BE2C (cell line): ENCODE results near the gene RGS16.

ENCODE experiments used
- DNase-seq: peaks from one replicate; pipeline ENCODE4 v3.0.0-alpha.2; 2020
- H3K27me3 ChIP-seq: fragments of 250-450 bp; sonication (Bioruptor Pico); 2 replicates; pipeline ENCODE4 v1.5.1; 2020; ENCODE audit warnings: mild to moderate bottlenecking
- H3K36me3 ChIP-seq: fragments of 250-450 bp; sonication (Bioruptor Pico); 2 replicates; pipeline ENCODE4 v1.5.1; 2020; ENCODE audit warnings: mild to moderate bottlenecking
- H3K4me1 ChIP-seq: fragments of 250-450 bp; sonication (Bioruptor Pico); 2 replicates; pipeline ENCODE4 v1.5.1; 2020
- H3K4me3 ChIP-seq: 2 replicates; pipeline ENCODE4 v1.5.1; 2011; ENCODE audit warnings: low read depth, low read length
- H3K9me3 ChIP-seq: fragments of 250-450 bp; sonication (Bioruptor Pico); 2 replicates; pipeline ENCODE4 v1.5.1; 2020
- TF ChIP-seq, protein P1 (sequence below): IDR thresholded peaks from 2 replicates; pipeline ENCODE4 v1.5.1; 2012; ENCODE audit warnings: mild to moderate bottlenecking, low read depth, low read length

Gene RGS16

DNA sequence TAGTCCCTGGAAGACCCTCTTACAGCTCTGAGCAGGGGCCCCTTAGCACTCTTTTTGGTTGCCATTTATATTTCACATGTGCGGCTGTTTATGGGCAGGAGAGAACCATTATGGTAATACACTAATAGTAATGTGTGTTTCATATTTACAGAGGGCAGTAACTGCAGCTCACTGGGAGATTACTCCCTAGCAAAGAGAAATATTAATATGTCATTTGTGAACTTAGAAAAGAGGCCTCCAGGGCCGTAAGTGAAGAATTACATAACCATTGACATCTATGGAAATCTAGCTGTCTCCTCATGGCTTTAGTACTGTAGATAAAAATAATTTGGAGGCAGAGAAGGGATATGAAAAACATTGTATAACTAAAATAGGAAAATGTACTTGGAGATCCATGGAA lies 23.4 kb upstream of the RGS16 start:
- H3K4me3 ChIP-seq = no peak overlapping the region
- no peak for DNase-seq
- TF ChIP-seq, protein P1, sequence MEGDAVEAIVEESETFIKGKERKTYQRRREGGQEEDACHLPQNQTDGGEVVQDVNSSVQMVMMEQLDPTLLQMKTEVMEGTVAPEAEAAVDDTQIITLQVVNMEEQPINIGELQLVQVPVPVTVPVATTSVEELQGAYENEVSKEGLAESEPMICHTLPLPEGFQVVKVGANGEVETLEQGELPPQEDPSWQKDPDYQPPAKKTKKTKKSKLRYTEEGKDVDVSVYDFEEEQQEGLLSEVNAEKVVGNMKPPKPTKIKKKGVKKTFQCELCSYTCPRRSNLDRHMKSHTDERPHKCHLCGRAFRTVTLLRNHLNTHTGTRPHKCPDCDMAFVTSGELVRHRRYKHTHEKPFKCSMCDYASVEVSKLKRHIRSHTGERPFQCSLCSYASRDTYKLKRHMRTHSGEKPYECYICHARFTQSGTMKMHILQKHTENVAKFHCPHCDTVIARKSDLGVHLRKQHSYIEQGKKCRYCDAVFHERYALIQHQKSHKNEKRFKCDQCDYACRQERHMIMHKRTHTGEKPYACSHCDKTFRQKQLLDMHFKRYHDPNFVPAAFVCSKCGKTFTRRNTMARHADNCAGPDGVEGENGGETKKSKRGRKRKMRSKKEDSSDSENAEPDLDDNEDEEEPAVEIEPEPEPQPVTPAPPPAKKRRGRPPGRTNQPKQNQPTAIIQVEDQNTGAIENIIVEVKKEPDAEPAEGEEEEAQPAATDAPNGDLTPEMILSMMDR = no peak
- H3K27me3 ChIP-seq = no peaks in the 10 kb centered on the region
- H3K4me1 ChIP-seq = peaks cover 78% of the 10 kb centered on the region
- H3K9me3 ChIP-seq = no peaks in the 10 kb centered on the region
- no peaks in the 10 kb centered on the region for H3K36me3 ChIP-seq

DNA sequence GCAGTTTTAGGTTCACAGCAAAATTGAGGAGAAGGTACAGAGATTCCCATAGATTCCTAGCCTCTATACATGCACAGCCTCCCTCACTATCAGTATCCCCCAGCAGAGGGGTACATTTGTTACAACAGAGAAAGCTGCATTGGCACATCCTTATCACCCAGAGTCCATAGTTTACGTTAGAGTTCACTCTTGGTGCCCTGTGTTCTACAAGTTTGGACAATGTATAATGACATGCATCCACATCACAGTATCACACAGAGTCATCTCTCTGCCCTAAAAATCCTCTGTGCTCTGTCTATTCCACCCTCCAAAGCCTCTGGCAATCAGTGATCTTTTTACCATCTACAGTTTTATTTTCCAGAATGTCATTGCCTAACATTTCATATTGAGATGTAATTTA lies 22.3 kb upstream of the RGS16 start:
- no peaks in the 10 kb centered on the region for H3K27me3 ChIP-seq
- H3K4me3 ChIP-seq = no peak overlapping the region
- no peaks in the 10 kb centered on the region for H3K36me3 ChIP-seq
- peaks cover 78% of the 10 kb centered on the region for H3K4me1 ChIP-seq
- H3K9me3 ChIP-seq = no peaks in the 10 kb centered on the region
- no peak for DNase-seq
- TF ChIP-seq, protein P1 = no peak

- H3K4me1 ChIP-seq = peaks cover 72% of the 10 kb centered on the region
- TF ChIP-seq, protein P1 = no peak
- H3K9me3 ChIP-seq = no peaks in the 10 kb centered on the region
- H3K4me3 ChIP-seq = no peak overlapping the region
- H3K27me3 ChIP-seq = no peaks in the 10 kb centered on the region
- H3K36me3 ChIP-seq = no peaks in the 10 kb centered on the region
- peak; percentile 37 for DNase-seq
These were observed 21.7 kb upstream of the RGS16 start for GRCh38 chr1:182625719-182626504.

GRCh38 chr1:182625024-182625423 lies 20.8 kb upstream of the RGS16 start:
- no peaks in the 10 kb centered on the region for H3K27me3 ChIP-seq
- no peak for DNase-seq
- peaks cover 63% of the 10 kb centered on the region for H3K4me1 ChIP-seq
- H3K36me3 ChIP-seq = no peaks in the 10 kb centered on the region
- no peak overlapping the region for H3K4me3 ChIP-seq
- TF ChIP-seq, protein P1 = no peak
- H3K9me3 ChIP-seq = no peaks in the 10 kb centered on the region

DNA sequence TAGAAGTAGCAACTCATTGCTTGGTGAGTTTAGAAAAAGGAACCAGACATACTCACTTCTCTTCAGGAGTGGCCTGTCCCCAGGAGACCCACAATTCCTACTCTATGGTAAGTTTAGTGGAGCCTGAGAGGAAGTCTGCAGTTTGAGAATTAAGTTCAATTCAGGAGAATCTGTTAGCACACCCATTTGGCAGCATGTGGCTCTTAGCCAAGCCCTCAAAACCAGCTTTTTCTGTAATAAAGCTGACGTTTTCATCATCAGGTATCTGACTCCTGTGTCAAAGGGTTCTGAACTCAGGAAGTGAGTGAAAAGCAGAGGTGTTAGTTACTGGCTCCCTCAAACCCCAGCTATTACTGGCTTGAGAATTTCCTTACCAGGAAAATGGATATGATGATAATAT lies 20.4 kb upstream of the RGS16 start:
- Histone ChIP-seq H3K36me3 (no peaks in the 10 kb centered on the region), H3K9me3 (no peaks in the 10 kb centered on the region), H3K27me3 (no peaks in the 10 kb centered on the region), H3K4me3 (no peak overlapping the region), H3K4me1 (peaks cover 59% of the 10 kb centered on the region)
- no peak for DNase-seq
- TF ChIP-seq, protein P1 = no peak

DNA sequence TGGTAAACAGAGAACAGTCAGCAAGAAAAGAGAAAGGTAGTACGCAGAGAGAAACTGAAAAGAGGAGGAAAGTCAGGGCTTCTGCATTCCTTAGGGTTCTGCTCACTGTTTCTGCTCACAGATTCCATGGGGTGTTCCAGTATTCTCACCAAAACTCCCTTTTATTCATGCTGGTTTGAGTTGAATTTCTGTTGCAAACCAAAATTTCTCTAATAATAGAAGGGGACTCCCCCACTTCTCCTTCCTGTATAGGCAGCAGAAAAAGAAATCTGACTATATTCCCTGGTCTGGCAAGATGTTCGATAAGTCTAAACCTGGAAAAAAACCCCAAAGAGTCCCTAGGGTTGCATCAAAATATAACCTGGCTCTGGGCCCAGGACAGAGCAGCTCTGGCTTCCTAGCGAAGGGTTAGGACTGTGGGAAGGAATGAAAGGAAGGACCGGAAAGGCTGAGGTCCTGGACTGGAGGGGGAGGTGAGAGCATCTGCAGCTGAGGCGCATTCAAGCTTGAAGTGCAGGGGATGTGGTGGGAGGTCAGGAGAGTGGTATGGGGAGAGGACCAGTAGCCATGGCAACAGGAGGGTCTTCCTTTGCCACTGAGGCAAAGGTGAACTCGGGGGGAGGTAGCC lies 18.8 kb upstream of the RGS16 start:
- peaks cover 57% of the 10 kb centered on the region for H3K4me1 ChIP-seq
- no peaks in the 10 kb centered on the region for H3K27me3 ChIP-seq
- H3K36me3 ChIP-seq = no peaks in the 10 kb centered on the region
- TF ChIP-seq, protein P1 = no peak
- H3K4me3 ChIP-seq = no peak overlapping the region
- DNase-seq = no peak
- no peaks in the 10 kb centered on the region for H3K9me3 ChIP-seq
